IPS-NIHi7 (cell line): ENCODE results near the gene INPP5F.
A peak's percentile ranks its signal among the peaks of the same experiment; 100 is the strongest.
"Not testable (repeated sequence)": the region's sequence is repeated elsewhere in the genome, so short reads cannot be mapped to it uniquely, and the experiment has no call there.

Source experiments
- DNase-seq: peaks from one replicate; pipeline ENCODE4 v3.0.0; 2012; ENCODE audit warnings: mixed read lengths; ENCODE audit errors: extremely low spot score

The INPP5F gene

GRCh38 chr10:119863951-119864565, 138.2 kb downstream of the INPP5F start:
- DNase-seq = no peak

- no peak for DNase-seq
Observed at GRCh38 chr10:119865699-119866240, 139.9 kb downstream of the INPP5F start.

GRCh38 chr10:119867317-119867716, 141.5 kb downstream of the INPP5F start:
- DNase-seq = no peak

- DNase-seq = not testable (repeated sequence)
Observed at GRCh38 chr10:119869398-119869797, 143.5 kb downstream of the INPP5F start.

- peak; percentile 64 for DNase-seq
Observed at GRCh38 chr10:119871881-119872609, 146.2 kb downstream of the INPP5F start.

- DNase-seq = no peak
Observed at GRCh38 chr10:119872610-119872859, 146.7 kb downstream of the INPP5F start, which contains the start of gene MCMBP. Gene MCMBP (minus strand): TSS chr10:119872843. CDS start chr10:119872584, 259 bp downstream.

GRCh38 chr10:119872860-119873681, 147.2 kb downstream of the INPP5F start:
- peak; percentile 80 for DNase-seq

GRCh38 chr10:119878524-119878923, 152.7 kb downstream of the INPP5F start:
- DNase-seq = no peak
